A673 (cell line): ENCODE results near the gene GLCCI1. TPM values are rescaled to one million over a fixed set of nuclear protein-coding genes. Genes with fewer than 3 reads are reported as not detected.

Experiments used
- BruUV-seq: library from RNA; stranded (reverse); fragments of 400-500 nt; replicated peaks from 2 replicates; lab custom pipeline; 2021; lab: Mats Ljungman, UMichigan
- CTCF ChIA-PET: fragments of 300-600 bp; sonication (Branson Sonifier 250); formaldehyde crosslinking; loops from one replicate; lab custom pipeline; 2022; ENCODE audit warnings: antibody characterized with exemption; lab: Charles Lee
- POLR2A ChIA-PET: fragments of 300-600 bp; sonication (Branson Sonifier 250); formaldehyde crosslinking; loops from one replicate; lab custom pipeline; 2022; ENCODE audit warnings: antibody characterized with exemption; ENCODE audit not compliant: low non-redundant PET; lab: Charles Lee
- DNase-seq: peaks from one replicate; pipeline ENCODE4 v3.0.0-alpha.2; 2015; ENCODE audit warnings: low spot score
- H3K27ac ChIP-seq: fragments of 200-600 bp; sonication (generic); 2 replicates; pipeline ENCODE4 v1.5.1; 2016; ENCODE audit warnings: mixed run types, low read depth, mild to moderate bottlenecking, mixed read lengths, antibody characterized with exemption, low read length; ENCODE audit not compliant: poor library complexity, severe bottlenecking
- H3K27me3 ChIP-seq: fragments of 200-600 bp; sonication (generic); replicated peaks from 2 replicates; pipeline ENCODE4 v1.6.1; 2017; ENCODE audit warnings: mixed run types, low read depth, mild to moderate bottlenecking, mixed read lengths, antibody characterized with exemption, low read length; ENCODE audit not compliant: insufficient read depth, poor library complexity
- H3K36me3 ChIP-seq: fragments of 200-600 bp; sonication (generic); 2 replicates; pipeline ENCODE4 v1.6.1; 2016; ENCODE audit warnings: mixed run types, mild to moderate bottlenecking, mixed read lengths, antibody characterized with exemption, low read length; ENCODE audit not compliant: insufficient read depth, poor library complexity, severe bottlenecking
- H3K4me1 ChIP-seq: fragments of 200-600 bp; sonication (generic); 2 replicates; pipeline ENCODE4 v1.6.1; 2017; ENCODE audit warnings: mixed run types, mild to moderate bottlenecking, mixed read lengths, antibody characterized with exemption, low read length; ENCODE audit not compliant: insufficient read depth, poor library complexity, severe bottlenecking
- H3K4me3 ChIP-seq: fragments of 200-600 bp; sonication (generic); 2 replicates; pipeline ENCODE4 v1.5.1; 2016; ENCODE audit warnings: low read depth, mixed run types, mild to moderate bottlenecking, mixed read lengths, low read length; ENCODE audit not compliant: poor library complexity, severe bottlenecking
- H3K9me3 ChIP-seq: fragments of 200-600 bp; sonication (generic); 2 replicates; pipeline ENCODE4 v1.6.1; 2016; ENCODE audit warnings: mixed run types, low read depth, mild to moderate bottlenecking, mixed read lengths, antibody characterized with exemption, low read length; ENCODE audit not compliant: poor library complexity, severe bottlenecking
- CTCF ChIP-seq: fragments of 300-800, 200-600 bp; sonication (generic); conservative IDR thresholded peaks from 2 replicates; pipeline ENCODE4 v1.5.1; 2017; ENCODE audit warnings: low read depth, mild to moderate bottlenecking, antibody characterized with exemption, low read length, moderate library complexity, mixed read lengths
- EZH2 ChIP-seq: fragments of 200-600 bp; sonication (generic); IDR thresholded peaks from 2 replicates; pipeline ENCODE4 v1.6.1; 2017; ENCODE audit warnings: borderline replicate concordance, low read depth, mild to moderate bottlenecking, mixed read lengths, antibody characterized with exemption, low read length; ENCODE audit not compliant: poor library complexity, severe bottlenecking
- intact Hi-C: fragments of 100-400 bp; cut with micrococcal nuclease; formaldehyde crosslinking; loops from one replicate; pipeline ENCODE4 v1.10.0; 2022; ENCODE audit not compliant: unreplicated experiment
- total RNA-seq: library from RNA; stranded (reverse); gene quantifications from 2 replicates; pipeline ENCODE4 v1.2.3, GENCODE V29; 2021

Gene GLCCI1
- total RNA-seq, 1 experiment from 2014 or later: 6.9 TPM

- intact Hi-C loops: no loop called here
Measured at GRCh38 chr7:7982904-7983303, 14.3 kb downstream of the GLCCI1 start.

GRCh38 chr7:7984424-7984823 lies 15.8 kb downstream of the GLCCI1 start:
- Histone ChIP-seq H3K4me3 (no peak overlapping the region), H3K27ac (no peak overlapping the region), H3K36me3 (no peaks in the 10 kb centered on the region), H3K4me1 (no peaks in the 10 kb centered on the region), H3K9me3 (no peaks in the 10 kb centered on the region), H3K27me3 (no peaks in the 10 kb centered on the region)
- intact Hi-C loops: no loop called here
- no TSS peak for BruUV-seq
- CTCF ChIA-PET: no interaction called here
- POLR2A ChIA-PET: no interaction called here
- no peak for DNase-seq
- TF ChIP-seq EZH2: no peak
- TF ChIP-seq CTCF: no peak

More at GRCh38 chr7:7982904-7983303, 14.3 kb downstream of the GLCCI1 start:
- POLR2A ChIA-PET: no interaction called here
- DNase-seq: no peak
- no peaks in the 10 kb centered on the region for H3K4me1 ChIP-seq
- H3K27me3 ChIP-seq: no peaks in the 10 kb centered on the region
- no peak overlapping the region for H3K27ac ChIP-seq
- no peak overlapping the region for H3K4me3 ChIP-seq
- H3K9me3 ChIP-seq: no peaks in the 10 kb centered on the region
- no peak for TF ChIP-seq EZH2
- TF ChIP-seq CTCF: no peak
- H3K36me3 ChIP-seq: no peaks in the 10 kb centered on the region
- BruUV-seq: no TSS peak
- CTCF ChIA-PET: no interaction called here

- Histone ChIP-seq H3K36me3 (no peaks in the 10 kb centered on the region), H3K4me3 (no peak overlapping the region), H3K9me3 (peaks cover 14% of the 10 kb centered on the region), H3K27me3 (no peaks in the 10 kb centered on the region), H3K4me1 (no peaks in the 10 kb centered on the region), H3K27ac (no peak overlapping the region)
- intact Hi-C loops: no loop called here
- ChIA-PET CTCF (no interaction called here), POLR2A (no interaction called here)
- BruUV-seq: no TSS peak
- no peak for DNase-seq
- TF ChIP-seq CTCF (no peak), EZH2 (no peak)
Measured at GRCh38 chr7:7988706-7989105, 20.1 kb downstream of the GLCCI1 start.
